ENCODE data around the gene PAPPA2.

- TF ChIP-seq ZBTB1 (CRISPR knock-in tag; IDR thresholded peaks at IDR 0.05; ENCODE audit: borderline replicate concordance, low read depth) = no peak
- no peak for TF ChIP-seq SMAD1 (IDR thresholded peaks at IDR 0.05; ENCODE audit: low read depth, low read length, partially characterized antibody)
Observed at GRCh38 chr1:176512966-176513365, 50.0 kb downstream of the PAPPA2 start.
